TTC549 (cell line): ENCODE measurements around the gene GALC.

Source experiments
- FAIRE-seq: peaks from 2 replicates; lab custom pipeline; 2012; peaks lifted over from hg19 to GRCh38; lab: Jason Lieb, UNC

The GALC gene

GRCh38 chr14:87952307-87953094 is 40.5 kb downstream of the GALC start:
- no peak for FAIRE-seq

DNA sequence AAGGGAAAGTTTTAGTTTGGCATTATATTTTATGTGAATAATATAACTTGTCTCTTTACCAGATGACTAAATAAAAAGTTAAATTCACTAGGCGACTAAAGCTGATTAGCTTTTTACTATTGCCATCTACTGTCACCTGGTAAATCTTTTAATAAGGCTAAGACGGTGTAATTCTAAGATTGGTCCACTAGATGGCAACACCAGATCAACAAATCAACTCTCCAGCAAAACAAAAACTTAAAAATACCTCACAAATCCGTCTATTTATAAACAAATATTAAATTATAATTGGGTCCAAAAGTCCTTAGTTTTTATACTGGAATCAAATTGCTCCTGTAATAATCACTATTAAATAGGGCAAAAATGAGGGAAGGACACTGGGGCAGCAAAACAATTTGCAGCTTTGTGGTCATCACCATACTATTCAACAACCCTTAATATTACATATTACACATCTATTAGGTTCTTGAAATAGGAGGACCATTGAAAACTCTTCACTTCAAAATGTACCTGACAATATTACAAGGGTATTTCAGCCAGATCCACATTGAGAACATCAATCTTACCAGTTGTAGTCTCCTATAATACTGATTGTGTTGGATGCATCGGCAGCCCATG is 47.9 kb downstream of the GALC start:
- FAIRE-seq, result peak; percentile 86

GRCh38 chr14:87940894-87941293 is 52.1 kb downstream of the GALC start:
- FAIRE-seq, result no peak

DNA sequence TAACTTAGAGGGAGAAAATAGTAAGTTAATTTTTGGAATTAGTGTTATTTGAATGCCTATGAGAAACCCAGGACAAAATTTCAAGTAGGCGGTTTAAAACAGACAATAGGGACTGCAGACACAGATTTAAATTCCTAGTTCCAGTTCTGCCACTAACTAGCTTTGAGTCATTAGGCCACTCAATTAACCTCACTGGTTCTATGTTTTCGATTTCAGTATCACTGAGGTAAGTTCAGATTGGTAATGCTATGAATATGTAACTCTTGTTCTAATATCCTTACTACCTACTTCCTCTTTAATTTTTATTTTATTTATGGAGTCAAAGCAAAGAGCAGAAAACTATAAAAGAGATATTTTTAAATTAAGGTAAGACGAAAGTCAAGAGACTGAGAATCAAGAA is 52.6 kb downstream of the GALC start:
- FAIRE-seq, result no peak

DNA sequence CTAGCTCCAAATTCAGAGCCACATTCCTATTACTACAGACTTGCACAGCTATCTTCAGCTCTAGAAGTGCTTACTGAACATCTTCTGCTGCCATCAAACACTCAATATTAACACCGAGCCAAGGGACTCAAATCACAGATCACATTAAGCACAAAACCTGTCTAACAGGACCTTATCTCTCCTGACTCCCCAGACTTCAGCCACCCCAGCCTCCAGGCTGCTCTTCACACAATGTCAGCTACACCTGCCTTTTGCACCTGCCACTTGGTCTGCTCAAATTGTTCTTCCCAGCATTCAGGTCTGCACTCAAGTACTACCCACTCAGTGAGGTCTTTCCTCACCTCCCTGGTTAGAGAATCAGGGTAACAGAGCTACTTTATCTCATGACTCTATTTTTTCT is 57.1 kb downstream of the GALC start:
- no peak for FAIRE-seq

GRCh38 chr14:87935081-87935828 is 57.7 kb downstream of the GALC start:
- no peak for FAIRE-seq

DNA sequence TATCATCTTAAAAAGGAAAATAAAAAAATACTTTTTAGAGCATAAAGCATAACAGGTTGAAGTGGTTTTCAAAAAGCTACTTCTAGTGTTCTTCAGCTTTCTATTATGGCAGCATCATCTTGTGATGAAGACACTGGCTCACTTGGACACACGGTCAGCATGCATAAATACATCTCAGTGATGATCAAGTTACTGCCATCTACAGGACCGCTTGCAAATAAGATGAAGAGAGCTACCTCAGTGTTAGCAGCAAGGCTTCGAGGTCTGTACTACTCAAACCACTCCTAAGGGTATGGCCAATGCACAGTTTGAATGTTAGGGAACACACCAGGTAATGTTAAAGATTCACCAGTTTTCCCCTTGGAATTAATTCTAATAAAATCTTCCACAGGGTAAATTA is 58.8 kb downstream of the GALC start:
- no peak for FAIRE-seq

DNA sequence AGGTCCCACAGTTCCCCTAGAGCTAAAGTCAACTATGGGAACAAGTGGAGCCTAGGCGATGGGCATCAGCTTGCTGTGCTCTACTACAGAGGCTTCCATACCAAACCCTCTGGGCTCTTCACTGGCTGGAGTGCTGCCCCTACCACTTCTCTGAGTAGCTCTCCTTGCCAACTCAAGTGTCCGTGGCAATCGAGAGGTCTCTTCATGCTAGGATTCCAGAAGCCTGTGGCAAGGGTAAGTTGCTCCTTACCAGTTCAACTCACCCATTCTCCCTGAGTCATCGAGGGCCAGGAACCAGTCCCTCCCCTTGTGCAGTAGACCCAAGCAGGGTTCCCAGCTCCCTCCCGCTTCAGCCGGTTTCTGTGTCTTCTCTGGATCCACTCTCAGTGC is 76.1 kb downstream of the GALC start:
- no peak for FAIRE-seq

- no peak for FAIRE-seq
Observed at GRCh38 chr14:87916103-87916885, 76.7 kb downstream of the GALC start.

DNA sequence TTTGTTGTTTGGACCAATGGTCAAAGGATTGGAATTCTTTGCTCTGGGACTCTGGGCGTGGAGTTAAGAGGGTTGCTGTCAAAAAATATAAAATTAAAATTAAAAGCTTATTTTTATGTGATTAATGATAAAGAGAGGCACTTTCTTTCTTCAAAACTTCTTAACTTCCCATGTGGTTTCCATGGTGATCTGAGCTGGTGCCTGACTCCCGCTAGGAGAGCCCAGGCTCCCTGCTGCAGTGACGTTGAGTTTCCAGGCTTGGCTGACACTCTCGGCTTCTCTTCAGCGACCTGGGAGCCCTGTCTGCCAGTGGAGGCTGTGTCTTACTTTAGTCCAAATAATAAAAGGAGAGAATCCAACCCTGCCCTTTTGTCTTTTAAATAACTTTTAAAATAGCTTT is 84.4 kb downstream of the GALC start:
- FAIRE-seq, result no peak

DNA sequence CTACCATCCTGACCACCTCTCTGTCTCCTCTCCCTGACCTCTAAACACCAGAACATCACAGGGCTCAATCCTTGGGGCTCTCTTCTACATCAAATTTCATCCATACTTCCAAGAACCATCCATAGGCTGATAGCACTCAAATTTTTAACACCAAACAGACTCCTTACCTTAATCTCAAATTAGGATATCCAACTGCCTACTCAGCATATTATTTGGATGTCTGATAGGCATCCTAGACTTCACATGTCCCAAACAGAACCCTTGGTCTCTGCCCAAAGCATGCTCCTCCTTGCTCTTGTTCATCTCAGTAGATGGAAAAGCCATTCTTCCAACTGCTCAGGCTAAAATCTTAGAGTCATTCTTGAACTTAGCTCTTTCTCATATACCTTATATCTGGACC is 91.3 kb downstream of the GALC start:
- no peak for FAIRE-seq

DNA sequence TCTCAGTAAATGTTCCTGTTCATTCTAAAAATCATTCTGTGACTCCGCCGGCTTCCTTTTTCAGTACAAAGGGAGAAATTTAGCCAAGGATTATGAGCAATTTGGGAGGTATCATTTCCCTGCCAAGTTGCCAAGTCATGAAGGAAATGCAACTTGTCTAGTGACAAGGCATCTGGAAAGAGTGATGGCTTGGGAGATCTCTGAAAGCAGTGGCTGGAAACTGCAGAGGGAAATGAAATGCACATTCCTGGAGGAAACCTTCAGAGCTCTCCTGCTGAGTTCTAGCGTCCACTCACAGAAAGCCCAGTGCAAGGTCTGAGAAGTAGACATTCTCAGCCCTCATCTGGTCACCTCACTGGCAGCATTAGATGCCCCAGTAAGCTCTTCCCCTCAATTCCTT is 91.7 kb downstream of the GALC start:
- no peak for FAIRE-seq

DNA sequence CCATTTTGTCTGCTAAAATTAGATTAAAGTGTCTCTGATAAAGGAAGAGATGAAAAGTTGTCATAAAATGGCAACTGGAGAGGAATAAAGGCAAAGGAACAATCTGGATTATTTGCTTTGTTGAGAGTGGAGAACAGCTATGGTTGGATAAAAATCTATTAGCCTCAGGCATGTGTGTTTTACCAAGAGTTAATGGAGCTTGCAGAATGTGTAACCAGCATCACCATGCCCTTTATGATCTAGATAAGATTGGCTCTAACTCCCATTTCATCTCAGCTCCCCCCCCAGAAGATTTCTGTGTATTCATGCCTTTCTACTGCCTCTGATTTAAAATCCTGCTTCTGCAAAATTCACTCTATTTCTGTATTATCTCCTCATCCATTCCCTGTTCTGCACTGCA is 93.8 kb downstream of the GALC start:
- no peak for FAIRE-seq

DNA sequence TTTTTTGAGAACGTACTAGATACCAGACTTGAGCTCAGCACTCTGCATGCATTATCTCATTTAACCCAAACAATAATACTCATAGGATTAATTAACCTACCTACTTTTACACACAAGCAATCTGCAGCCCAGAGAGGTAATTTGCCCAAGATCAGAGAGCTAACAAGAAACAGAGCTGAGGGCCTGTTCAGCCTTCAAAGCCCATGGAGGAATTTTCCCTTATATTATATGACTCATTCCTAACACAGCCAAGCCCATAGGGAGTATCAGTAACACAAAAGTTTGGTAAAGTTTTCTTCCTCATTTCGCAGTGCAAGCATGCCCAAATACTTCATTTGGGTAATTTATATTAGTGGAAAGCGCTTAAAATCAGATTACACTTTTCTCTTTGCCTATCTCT is 94.7 kb downstream of the GALC start:
- no peak for FAIRE-seq

DNA sequence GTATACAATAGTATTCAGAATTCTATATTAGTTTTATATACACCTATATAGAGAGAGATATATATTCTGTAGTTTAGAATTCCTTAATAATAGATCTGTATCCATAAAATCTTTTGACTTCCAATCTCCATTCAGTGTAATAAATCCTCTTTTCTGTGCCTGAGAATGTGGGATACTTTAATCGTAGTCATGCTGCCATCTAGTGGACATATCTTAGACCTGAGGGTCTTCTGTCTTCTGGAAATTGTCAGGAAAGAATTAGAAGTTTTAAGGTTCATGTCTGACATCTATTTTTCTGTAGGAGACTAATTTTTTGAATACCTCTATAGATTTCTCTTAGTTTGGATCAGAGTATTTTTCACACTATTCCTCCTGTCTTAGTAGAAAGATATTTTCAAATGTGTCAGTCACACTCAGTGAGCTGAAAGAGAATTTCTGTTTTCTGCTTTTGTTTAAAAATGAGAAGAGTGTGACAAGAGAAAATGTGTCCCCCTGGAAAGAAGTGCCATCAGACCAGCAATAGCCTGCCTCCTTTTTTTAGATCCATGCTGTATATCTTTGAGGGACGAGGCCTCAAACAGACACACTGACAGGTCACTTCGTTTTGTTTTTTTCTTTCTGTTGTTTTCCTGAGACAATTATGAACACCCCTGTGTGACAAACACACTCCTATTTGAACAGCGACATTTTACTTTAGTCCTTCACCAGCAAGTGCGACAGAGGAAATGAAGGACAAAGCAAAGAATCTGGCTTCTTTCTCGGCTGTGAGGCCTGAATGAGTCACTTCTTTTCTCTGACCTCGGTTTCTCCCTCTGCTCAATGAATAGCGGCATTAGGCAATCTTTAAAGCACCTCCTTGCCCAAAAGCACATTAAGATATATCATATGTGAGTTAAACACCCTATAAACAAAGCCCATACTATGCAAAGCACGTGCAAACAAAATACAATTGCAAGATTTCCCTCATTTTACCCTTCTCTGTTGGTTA is 96.3 kb downstream of the GALC start:
- FAIRE-seq, result peak; percentile 86

DNA sequence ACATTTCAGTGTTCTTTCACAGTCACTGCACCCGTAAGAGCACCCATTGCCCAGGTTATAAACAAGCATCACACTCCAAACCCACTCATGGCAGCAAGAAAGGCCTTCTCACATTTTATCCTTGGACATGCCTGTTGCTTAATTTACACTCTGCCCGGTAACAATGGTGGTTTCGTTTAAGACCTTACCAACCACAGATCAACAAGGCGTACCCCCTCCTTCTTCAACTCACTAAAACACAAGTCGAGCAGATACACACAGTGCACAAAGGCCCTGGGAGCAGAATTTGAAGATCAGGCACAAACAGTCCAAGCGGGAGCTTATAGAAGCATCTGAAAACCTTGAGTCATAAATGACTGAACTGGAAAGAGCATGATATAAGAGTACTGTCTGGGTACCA is 98.1 kb downstream of the GALC start:
- FAIRE-seq, result no peak

GRCh38 chr14:87892763-87893162 is 100.2 kb downstream of the GALC start:
- FAIRE-seq, result no peak

GRCh38 chr14:87888136-87888999 is 104.6 kb downstream of the GALC start:
- FAIRE-seq, result no peak

DNA sequence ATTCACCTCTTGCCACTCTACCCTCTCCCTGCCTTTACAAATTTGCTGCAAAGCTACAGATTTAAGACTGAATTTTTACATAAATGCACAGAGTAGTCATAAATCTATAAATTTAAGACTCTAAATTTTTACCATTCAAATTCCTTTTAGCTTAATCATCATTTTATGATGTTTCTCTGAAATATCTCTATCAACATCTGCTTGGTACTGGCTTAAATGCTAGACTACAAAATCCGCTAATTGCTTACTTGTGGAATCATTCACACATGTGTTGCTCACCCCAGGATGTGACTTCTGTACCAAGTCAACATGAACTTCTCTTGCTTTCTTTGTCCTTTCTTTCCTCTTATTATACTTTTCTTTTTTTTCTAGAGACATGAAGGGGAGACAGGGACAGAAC is 109.2 kb downstream of the GALC start:
- no peak for FAIRE-seq
